Activated CD4-positive, alpha-beta T cell treated with anti-CD3 and anti-CD28 coated beads, Interleukin-2, amount 50 U/mL, for 24 hours (primary cell): ENCODE data around the gene CTNNBIP1.
"Not testable (repeated sequence)": the region's sequence is repeated elsewhere in the genome, so short reads cannot be mapped to it uniquely, and the experiment has no call there.

Experiments
- DNase-seq, 2 donors: peaks; one replicate each; pipeline ENCODE4 v3.0.0-alpha.2; 2020; ENCODE audit warnings: low read depth in 1 of 2, low spot score in 1 of 2

CTNNBIP1 gene

GRCh38 chr1:9809100-9809510 is 101.0 kb downstream of the CTNNBIP1 start:
- DNase-seq: no peak

- no peak for DNase-seq
Observed at GRCh38 chr1:9808459-9808858, 101.6 kb downstream of the CTNNBIP1 start.

- DNase-seq: no peak
Observed at GRCh38 chr1:9807541-9807940, 102.5 kb downstream of the CTNNBIP1 start.

GRCh38 chr1:9805972-9806371 is 104.1 kb downstream of the CTNNBIP1 start:
- DNase-seq: not testable (repeated sequence)

DNA sequence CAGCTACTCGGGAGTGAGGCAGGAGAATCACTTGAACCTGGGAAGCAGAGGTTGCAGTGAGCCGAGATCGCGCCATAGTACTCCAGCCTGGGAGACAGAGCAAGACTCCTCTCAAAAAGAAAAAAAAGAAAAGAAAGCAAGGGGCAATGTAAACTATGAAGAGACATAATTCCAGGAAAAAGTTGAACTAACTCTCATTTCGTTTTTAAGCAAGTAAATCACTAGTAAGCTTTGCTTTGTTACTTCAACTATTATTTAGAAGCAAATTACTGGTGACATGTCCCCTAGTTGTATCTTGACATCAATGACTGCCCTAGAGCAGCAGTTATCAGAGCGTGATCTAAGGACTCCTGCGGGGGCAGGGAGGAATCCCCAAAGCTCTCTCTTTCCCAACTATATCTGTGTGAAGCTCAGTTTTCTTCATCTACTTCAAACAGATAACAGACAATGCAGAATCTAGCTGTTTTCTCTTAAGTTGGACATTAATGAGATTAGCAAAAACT is 105.0 kb downstream of the CTNNBIP1 start:
- no peak for DNase-seq

GRCh38 chr1:9803003-9803918 is 106.8 kb downstream of the CTNNBIP1 start:
- DNase-seq: not testable (repeated sequence)

GRCh38 chr1:9801909-9802308 is 108.2 kb downstream of the CTNNBIP1 start:
- no peak for DNase-seq
